HepG2 (cell line): ENCODE results near the gene SPINDOC. TPM values are rescaled to one million over a fixed set of nuclear protein-coding genes. Genes with fewer than 3 reads are reported as not detected.

ENCODE experiments used
- BCL6 ChIP-seq: IDR thresholded peaks from 2 replicates; pipeline ENCODE4 v1.6.1; 2016; ENCODE audit warnings: missing genetic modification reagents, missing compliant biosample characterization
- ELF3 ChIP-seq: IDR thresholded peaks from 2 replicates; pipeline ENCODE4 v1.6.1; 2016; ENCODE audit warnings: missing genetic modification reagents, missing compliant biosample characterization
- GABPA ChIP-seq, 2 experiments: IDR thresholded peaks; 2 replicates each; pipeline ENCODE4 v1.6.1; 2011 to 2016; ENCODE audit warnings: low read depth in 2 of 2, low read length in 1 of 2, missing biosample characterization in 1 of 2, missing genetic modification characterization in 1 of 2
- HNRNPH1 ChIP-seq: fragments of 200-400 bp; formaldehyde crosslinking; optimal IDR thresholded peaks from 2 replicates; pipeline ENCODE3; 2017; ENCODE audit warnings: mild to moderate bottlenecking, low read depth, low read length
- HNRNPUL1 ChIP-seq: fragments of 200-400 bp; formaldehyde crosslinking; IDR thresholded peaks from 2 replicates; pipeline ENCODE4 v1.6.1; 2017; ENCODE audit warnings: low read depth, mild to moderate bottlenecking, low read length, moderate library complexity
- NAIF1 ChIP-seq: sonication (generic); formaldehyde crosslinking; IDR thresholded peaks from 2 replicates; pipeline ENCODE4 v1.5.0; 2020; ENCODE audit warnings: mild to moderate bottlenecking, missing genetic modification reagents, borderline replicate concordance
- PHF8 ChIP-seq: sonication (generic); formaldehyde crosslinking; IDR thresholded peaks from 2 replicates; pipeline ENCODE4 v1.5.0; 2020; ENCODE audit warnings: missing genetic modification reagents
- RFX3 ChIP-seq: IDR thresholded peaks from 2 replicates; pipeline ENCODE4 v1.6.1; 2016; ENCODE audit warnings: missing biosample characterization, missing genetic modification reagents
- RORA ChIP-seq: sonication (generic); formaldehyde crosslinking; IDR thresholded peaks from 2 replicates; pipeline ENCODE4 v1.5.0; 2020; ENCODE audit warnings: mild to moderate bottlenecking, missing genetic modification reagents, moderate library complexity
- TMF1 ChIP-seq: sonication (generic); formaldehyde crosslinking; IDR thresholded peaks from 2 replicates; pipeline ENCODE4 v1.8.1; 2022; ENCODE audit warnings: low read depth, missing genetic modification reagents
- YY1 ChIP-seq: IDR thresholded peaks from 2 replicates; pipeline ENCODE4 v1.6.1; 2011; ENCODE audit warnings: low read length, low read depth, moderate library complexity, mild to moderate bottlenecking; ENCODE audit not compliant: insufficient read depth, insufficient replicate concordance
- ZBTB7B ChIP-seq: sonication (generic); formaldehyde crosslinking; IDR thresholded peaks from 2 replicates; pipeline ENCODE4 v1.4.0; 2020; ENCODE audit warnings: missing genetic modification reagents
- ZNF543 ChIP-seq: sonication (generic); formaldehyde crosslinking; IDR thresholded peaks from 2 replicates; pipeline ENCODE4 v1.4.0; 2020; ENCODE audit warnings: mild to moderate bottlenecking, missing genetic modification reagents
- ZNF549 ChIP-seq: sonication (generic); formaldehyde crosslinking; IDR thresholded peaks from 2 replicates; pipeline ENCODE4 v1.5.0; 2020; ENCODE audit warnings: missing genetic modification reagents
- ZNF558 ChIP-seq: sonication (generic); formaldehyde crosslinking; IDR thresholded peaks from 2 replicates; pipeline ENCODE4 v1.9.0; 2022; ENCODE audit warnings: mild to moderate bottlenecking, missing genetic modification reagents, borderline replicate concordance
- ZSCAN20 ChIP-seq: sonication (generic); formaldehyde crosslinking; IDR thresholded peaks from 2 replicates; pipeline ENCODE4 v1.4.0; 2020; ENCODE audit warnings: missing genetic modification reagents, mild to moderate bottlenecking, borderline replicate concordance
- polyA plus RNA-seq, 8 experiments: library from polyadenylated mRNA; depleted of rRNA in 3 of 8; stranded (reverse) in 7 of 8; unstranded in 1 of 8; fragments of >200 nt; fragmentation: Illumina TruSeq in 4 of 8; extraction: Trizol in 4 of 8; gene quantifications; 2 replicates each; pipeline versions ENCODE4 v1.2.1 to v1.2.3, GENCODE V29; 2011 to 2016; ENCODE audit warnings: low read depth in 4 of 8, missing spikeins in 1 of 8, mixed read lengths in 1 of 8; ENCODE audit not compliant: insufficient read depth in 1 of 8
- total RNA-seq, 5 experiments: library from RNA; depleted of rRNA; stranded (reverse); fragments of >200 nt; fragmentation: Illumina TruSeq; extraction: Trizol; gene quantifications; 2 replicates each; pipeline ENCODE4 v1.2.3, GENCODE V29; 2016; ENCODE audit warnings: low read depth in 1 of 5
- TF ChIP-seq, protein P1 (sequence below): sonication (generic); formaldehyde crosslinking; conservative IDR thresholded peaks from 2 replicates; pipeline ENCODE4 v1.4.0; 2020; ENCODE audit warnings: mild to moderate bottlenecking, missing genetic modification reagents, moderate library complexity
- TF ChIP-seq, protein P2 (sequence below): sonication (generic); formaldehyde crosslinking; IDR thresholded peaks from 2 replicates; pipeline ENCODE4 v1.5.1; 2020; ENCODE audit warnings: mild to moderate bottlenecking, moderate library complexity, missing genetic modification reagents
- TF ChIP-seq, protein P3 (sequence below): sonication (generic); formaldehyde crosslinking; IDR thresholded peaks from 2 replicates; pipeline ENCODE4 v1.5.1; 2020; ENCODE audit warnings: mild to moderate bottlenecking, missing genetic modification reagents
- TF ChIP-seq, protein P4 (sequence below): sonication (generic); formaldehyde crosslinking; IDR thresholded peaks from 2 replicates; pipeline ENCODE4 v1.8.0; 2022; ENCODE audit warnings: mild to moderate bottlenecking, missing genetic modification reagents; ENCODE audit not compliant: insufficient replicate concordance

SPINDOC gene
- total and polyA plus RNA-seq, 2 of the 13 experiments (the other 11 are each of a cell fraction or from before 2014, with no cell fraction given) = 21.4 to 29.9 TPM

DNA sequence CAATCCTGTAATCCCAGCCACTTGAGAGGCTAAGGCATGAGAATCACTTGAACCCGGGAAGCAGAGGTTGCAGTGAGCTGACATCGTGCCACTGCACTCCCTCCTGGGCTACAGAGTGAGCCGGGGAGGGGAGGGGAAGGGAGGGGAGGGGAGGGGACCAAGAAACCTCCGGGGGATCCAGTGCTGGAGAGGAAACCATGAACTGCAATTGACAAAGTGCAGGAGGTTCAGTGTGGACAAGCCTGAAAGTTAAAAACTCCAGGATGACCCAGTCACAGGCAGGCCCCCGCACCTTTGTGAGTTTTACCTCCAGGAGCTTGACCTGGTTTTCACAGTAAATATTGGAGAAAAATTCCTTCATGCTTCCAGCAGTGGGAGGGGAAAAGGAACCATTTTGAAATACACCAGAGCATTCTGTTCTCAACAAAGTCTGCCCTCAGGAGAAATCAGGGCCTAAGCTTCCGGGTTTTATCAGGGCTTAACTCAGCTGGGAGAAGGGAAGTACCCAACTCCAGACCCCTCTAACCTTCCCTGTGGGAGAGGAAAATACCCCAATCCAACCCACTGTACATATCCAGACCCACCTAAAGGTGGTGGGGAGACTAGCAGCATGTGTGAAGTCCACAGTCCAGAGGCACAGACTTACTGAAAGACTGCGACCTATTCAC, 29.2 kb upstream of the SPINDOC start (continued):
- TF ChIP-seq, protein P1, sequence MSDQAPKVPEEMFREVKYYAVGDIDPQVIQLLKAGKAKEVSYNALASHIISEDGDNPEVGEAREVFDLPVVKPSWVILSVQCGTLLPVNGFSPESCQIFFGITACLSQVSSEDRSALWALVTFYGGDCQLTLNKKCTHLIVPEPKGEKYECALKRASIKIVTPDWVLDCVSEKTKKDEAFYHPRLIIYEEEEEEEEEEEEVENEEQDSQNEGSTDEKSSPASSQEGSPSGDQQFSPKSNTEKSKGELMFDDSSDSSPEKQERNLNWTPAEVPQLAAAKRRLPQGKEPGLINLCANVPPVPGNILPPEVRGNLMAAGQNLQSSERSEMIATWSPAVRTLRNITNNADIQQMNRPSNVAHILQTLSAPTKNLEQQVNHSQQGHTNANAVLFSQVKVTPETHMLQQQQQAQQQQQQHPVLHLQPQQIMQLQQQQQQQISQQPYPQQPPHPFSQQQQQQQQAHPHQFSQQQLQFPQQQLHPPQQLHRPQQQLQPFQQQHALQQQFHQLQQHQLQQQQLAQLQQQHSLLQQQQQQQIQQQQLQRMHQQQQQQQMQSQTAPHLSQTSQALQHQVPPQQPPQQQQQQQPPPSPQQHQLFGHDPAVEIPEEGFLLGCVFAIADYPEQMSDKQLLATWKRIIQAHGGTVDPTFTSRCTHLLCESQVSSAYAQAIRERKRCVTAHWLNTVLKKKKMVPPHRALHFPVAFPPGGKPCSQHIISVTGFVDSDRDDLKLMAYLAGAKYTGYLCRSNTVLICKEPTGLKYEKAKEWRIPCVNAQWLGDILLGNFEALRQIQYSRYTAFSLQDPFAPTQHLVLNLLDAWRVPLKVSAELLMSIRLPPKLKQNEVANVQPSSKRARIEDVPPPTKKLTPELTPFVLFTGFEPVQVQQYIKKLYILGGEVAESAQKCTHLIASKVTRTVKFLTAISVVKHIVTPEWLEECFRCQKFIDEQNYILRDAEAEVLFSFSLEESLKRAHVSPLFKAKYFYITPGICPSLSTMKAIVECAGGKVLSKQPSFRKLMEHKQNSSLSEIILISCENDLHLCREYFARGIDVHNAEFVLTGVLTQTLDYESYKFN = 0 out of 2 replicates have a peak, but pooled peaks have one; percentile 17
- TF ChIP-seq RFX3 (CRISPR knock-in tag) = no peak
- TF ChIP-seq ZNF549 (CRISPR knock-in tag) = no peak
- 0 out of 2 replicates have a peak, but pooled peaks have one; percentile 21 for TF ChIP-seq PHF8 (CRISPR knock-in tag)
- TF ChIP-seq, protein P2, sequence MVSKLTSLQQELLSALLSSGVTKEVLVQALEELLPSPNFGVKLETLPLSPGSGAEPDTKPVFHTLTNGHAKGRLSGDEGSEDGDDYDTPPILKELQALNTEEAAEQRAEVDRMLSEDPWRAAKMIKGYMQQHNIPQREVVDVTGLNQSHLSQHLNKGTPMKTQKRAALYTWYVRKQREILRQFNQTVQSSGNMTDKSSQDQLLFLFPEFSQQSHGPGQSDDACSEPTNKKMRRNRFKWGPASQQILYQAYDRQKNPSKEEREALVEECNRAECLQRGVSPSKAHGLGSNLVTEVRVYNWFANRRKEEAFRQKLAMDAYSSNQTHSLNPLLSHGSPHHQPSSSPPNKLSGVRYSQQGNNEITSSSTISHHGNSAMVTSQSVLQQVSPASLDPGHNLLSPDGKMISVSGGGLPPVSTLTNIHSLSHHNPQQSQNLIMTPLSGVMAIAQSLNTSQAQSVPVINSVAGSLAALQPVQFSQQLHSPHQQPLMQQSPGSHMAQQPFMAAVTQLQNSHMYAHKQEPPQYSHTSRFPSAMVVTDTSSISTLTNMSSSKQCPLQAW (CRISPR knock-in tag) = no peak
- 0 out of 2 replicates have a peak, but pooled peaks have one; percentile 13 for TF ChIP-seq ELF3 (CRISPR knock-in tag)
- no peak for TF ChIP-seq ZSCAN20 (CRISPR knock-in tag)
- TF ChIP-seq ZNF558 (CRISPR knock-in tag) = no peak
- no peak for TF ChIP-seq HNRNPH1
- peak; percentile 10; the same call in 1 of the 2 replicates for TF ChIP-seq BCL6 (CRISPR knock-in tag)
- TF ChIP-seq ZBTB7B = peak; percentile 42; the same call in 1 of the 2 replicates
- no peak for TF ChIP-seq HNRNPUL1
- no peak for TF ChIP-seq NAIF1
- TF ChIP-seq YY1 = peak; percentile 36
- no peak for TF ChIP-seq TMF1 (CRISPR knock-in tag)
- TF ChIP-seq, protein P3, sequence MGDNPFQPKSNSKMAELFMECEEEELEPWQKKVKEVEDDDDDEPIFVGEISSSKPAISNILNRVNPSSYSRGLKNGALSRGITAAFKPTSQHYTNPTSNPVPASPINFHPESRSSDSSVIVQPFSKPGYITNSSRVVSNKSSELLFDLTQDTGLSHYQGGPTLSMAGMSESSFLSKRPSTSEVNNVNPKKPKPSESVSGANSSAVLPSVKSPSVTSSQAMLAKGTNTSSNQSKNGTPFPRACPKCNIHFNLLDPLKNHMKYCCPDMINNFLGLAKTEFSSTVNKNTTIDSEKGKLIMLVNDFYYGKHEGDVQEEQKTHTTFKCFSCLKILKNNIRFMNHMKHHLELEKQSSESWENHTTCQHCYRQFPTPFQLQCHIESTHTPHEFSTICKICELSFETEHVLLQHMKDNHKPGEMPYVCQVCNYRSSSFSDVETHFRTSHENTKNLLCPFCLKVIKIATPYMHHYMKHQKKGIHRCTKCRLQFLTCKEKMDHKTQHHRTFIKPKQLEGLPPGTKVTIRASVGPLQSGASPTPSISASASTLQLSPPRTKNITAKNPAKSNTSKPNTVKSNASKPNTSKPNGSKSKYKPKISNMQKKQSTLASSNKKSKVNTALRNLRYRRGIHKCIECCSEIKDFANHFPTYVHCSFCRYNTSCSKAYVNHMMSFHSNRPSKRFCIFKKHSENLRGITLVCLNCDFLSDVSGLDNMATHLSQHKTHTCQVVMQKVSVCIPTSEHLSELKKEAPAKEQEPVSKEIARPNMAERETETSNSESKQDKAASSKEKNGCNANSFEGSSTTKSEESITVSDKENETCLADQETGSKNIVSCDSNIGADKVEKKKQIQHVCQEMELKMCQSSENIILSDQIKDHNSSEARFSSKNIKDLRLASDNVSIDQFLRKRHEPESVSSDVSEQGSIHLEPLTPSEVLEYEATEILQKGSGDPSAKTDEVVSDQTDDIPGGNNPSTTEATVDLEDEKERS (CRISPR knock-in tag) = no peak
- TF ChIP-seq, protein P4, sequence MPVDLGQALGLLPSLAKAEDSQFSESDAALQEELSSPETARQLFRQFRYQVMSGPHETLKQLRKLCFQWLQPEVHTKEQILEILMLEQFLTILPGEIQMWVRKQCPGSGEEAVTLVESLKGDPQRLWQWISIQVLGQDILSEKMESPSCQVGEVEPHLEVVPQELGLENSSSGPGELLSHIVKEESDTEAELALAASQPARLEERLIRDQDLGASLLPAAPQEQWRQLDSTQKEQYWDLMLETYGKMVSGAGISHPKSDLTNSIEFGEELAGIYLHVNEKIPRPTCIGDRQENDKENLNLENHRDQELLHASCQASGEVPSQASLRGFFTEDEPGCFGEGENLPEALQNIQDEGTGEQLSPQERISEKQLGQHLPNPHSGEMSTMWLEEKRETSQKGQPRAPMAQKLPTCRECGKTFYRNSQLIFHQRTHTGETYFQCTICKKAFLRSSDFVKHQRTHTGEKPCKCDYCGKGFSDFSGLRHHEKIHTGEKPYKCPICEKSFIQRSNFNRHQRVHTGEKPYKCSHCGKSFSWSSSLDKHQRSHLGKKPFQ (CRISPR knock-in tag) = no peak
- no peak for TF ChIP-seq GABPA (IDR thresholded peaks at IDR 0.05; ENCODE audit: low read depth, low read length)
- no peak for TF ChIP-seq GABPA (CRISPR knock-in tag; IDR thresholded peaks at IDR 0.05; ENCODE audit: low read depth)
- TF ChIP-seq ZNF543 = no peak
- TF ChIP-seq RORA (CRISPR knock-in tag) = no peak
